Calu3 (cell line): ENCODE results near the gene SUSD5. TPM values are rescaled to one million over a fixed set of nuclear protein-coding genes. Genes with fewer than 3 reads are reported as not detected.

Experiments
- BruUV-seq: library from RNA; stranded (reverse); fragments of 400-500 nt; replicated peaks from 2 replicates; lab custom pipeline; 2021; lab: Mats Ljungman, UMichigan
- CTCF ChIA-PET: fragments of 300-600 bp; sonication (Branson Sonifier 250); formaldehyde crosslinking; loops from one replicate; lab custom pipeline; 2022; ENCODE audit warnings: antibody characterized with exemption; lab: Charles Lee
- DNase-seq: peaks from one replicate; pipeline ENCODE4 v3.0.0; 2022
- H3K27ac Mint-ChIP-seq: one replicate; pipeline ENCODE4 v1.8.0; 2022; ENCODE audit warnings: mixed read lengths; ENCODE audit not compliant: unreplicated experiment
- H3K27me3 Mint-ChIP-seq: one replicate; pipeline ENCODE4 v1.8.0; 2022; ENCODE audit warnings: mixed read lengths; ENCODE audit not compliant: unreplicated experiment
- H3K36me3 Mint-ChIP-seq: one replicate; pipeline ENCODE4 v1.8.0; 2022; ENCODE audit warnings: mild to moderate bottlenecking, moderate library complexity, mixed read lengths; ENCODE audit not compliant: insufficient read depth, unreplicated experiment
- H3K4me1 Mint-ChIP-seq: one replicate; pipeline ENCODE4 v1.8.0; 2022; ENCODE audit warnings: mild to moderate bottlenecking, low read depth, mixed read lengths; ENCODE audit not compliant: unreplicated experiment
- H3K4me3 Mint-ChIP-seq: one replicate; pipeline ENCODE4 v1.8.0; 2022; ENCODE audit warnings: mild to moderate bottlenecking, low read depth, moderate library complexity, mixed read lengths; ENCODE audit not compliant: unreplicated experiment
- H3K9me3 Mint-ChIP-seq: one replicate; pipeline ENCODE4 v1.8.0; 2022; ENCODE audit warnings: low read depth, mixed read lengths; ENCODE audit not compliant: unreplicated experiment
- intact Hi-C: fragments of 100-400 bp; cut with micrococcal nuclease; formaldehyde crosslinking; loops from one replicate; pipeline ENCODE4 v1.10.0; 2022; ENCODE audit not compliant: unreplicated experiment
- total RNA-seq: library from RNA; stranded (reverse); gene quantifications from 2 replicates; pipeline ENCODE4 v1.2.3, GENCODE V29; 2022
- TF ChIP-seq, protein P1 (sequence below): fragments of 200-600 bp; IDR thresholded peaks from one replicate; pipeline ENCODE4 v1.8.0; 2022; ENCODE audit warnings: antibody characterized with exemption; ENCODE audit not compliant: unreplicated experiment

Gene SUSD5
- total RNA-seq, 1 experiment from 2014 or later: 0.21 TPM

DNA sequence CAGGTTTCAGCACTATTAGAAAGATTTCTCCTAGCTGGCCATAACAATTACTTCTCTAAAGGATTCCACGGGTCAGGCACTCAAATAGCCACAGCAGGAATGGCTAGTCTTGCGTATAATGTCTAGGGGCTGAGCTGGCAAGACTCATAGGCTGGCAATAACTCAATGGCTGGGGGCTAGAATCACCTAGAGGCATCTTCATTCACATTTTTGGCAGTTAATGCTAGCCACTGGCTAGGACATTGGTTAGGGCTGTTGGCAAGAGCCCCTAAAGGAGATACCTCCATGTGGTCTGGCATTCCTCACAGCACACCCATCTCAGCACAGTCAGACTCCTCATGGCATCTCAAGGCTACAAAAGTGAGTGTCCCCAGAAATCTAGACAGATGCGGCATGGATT, 6.2 kb downstream of the SUSD5 start:
- TF ChIP-seq, protein P1, sequence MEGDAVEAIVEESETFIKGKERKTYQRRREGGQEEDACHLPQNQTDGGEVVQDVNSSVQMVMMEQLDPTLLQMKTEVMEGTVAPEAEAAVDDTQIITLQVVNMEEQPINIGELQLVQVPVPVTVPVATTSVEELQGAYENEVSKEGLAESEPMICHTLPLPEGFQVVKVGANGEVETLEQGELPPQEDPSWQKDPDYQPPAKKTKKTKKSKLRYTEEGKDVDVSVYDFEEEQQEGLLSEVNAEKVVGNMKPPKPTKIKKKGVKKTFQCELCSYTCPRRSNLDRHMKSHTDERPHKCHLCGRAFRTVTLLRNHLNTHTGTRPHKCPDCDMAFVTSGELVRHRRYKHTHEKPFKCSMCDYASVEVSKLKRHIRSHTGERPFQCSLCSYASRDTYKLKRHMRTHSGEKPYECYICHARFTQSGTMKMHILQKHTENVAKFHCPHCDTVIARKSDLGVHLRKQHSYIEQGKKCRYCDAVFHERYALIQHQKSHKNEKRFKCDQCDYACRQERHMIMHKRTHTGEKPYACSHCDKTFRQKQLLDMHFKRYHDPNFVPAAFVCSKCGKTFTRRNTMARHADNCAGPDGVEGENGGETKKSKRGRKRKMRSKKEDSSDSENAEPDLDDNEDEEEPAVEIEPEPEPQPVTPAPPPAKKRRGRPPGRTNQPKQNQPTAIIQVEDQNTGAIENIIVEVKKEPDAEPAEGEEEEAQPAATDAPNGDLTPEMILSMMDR: no peak
- intact Hi-C loops: no loop called here
- no peak overlapping the region for H3K27ac Mint-ChIP-seq
- H3K9me3 Mint-ChIP-seq: peaks cover 2% of the 10 kb centered on the region
- no peaks in the 10 kb centered on the region for H3K4me1 Mint-ChIP-seq
- H3K36me3 Mint-ChIP-seq: no peaks in the 10 kb centered on the region
- BruUV-seq: no TSS peak
- H3K27me3 Mint-ChIP-seq: peaks cover 23% of the 10 kb centered on the region
- DNase-seq: no peak
- CTCF ChIA-PET: no interaction called here
- no peak overlapping the region for H3K4me3 Mint-ChIP-seq

- CTCF ChIA-PET: no interaction called here
- DNase-seq: peak; percentile 7
- Mint-ChIP-seq H3K27ac (no peak overlapping the region), H3K36me3 (no peaks in the 10 kb centered on the region), H3K9me3 (peaks cover 2% of the 10 kb centered on the region), H3K4me3 (no peak overlapping the region), H3K4me1 (no peaks in the 10 kb centered on the region), H3K27me3 (peaks cover 14% of the 10 kb centered on the region)
- BruUV-seq: no TSS peak
- TF ChIP-seq, protein P1: no peak
- intact Hi-C loops: no loop called here
Observed at GRCh38 chr3:33211444-33211843, 7.2 kb downstream of the SUSD5 start.

GRCh38 chr3:33209357-33209756, 9.3 kb downstream of the SUSD5 start:
- peaks cover 2% of the 10 kb centered on the region for H3K9me3 Mint-ChIP-seq
- BruUV-seq: no TSS peak
- TF ChIP-seq, protein P1: no peak
- DNase-seq: no peak
- H3K27me3 Mint-ChIP-seq: no peaks in the 10 kb centered on the region
- CTCF ChIA-PET: no interaction called here
- intact Hi-C loops: no loop called here
- no peaks in the 10 kb centered on the region for H3K4me1 Mint-ChIP-seq
- no peak overlapping the region for H3K4me3 Mint-ChIP-seq
- H3K27ac Mint-ChIP-seq: no peak overlapping the region
- H3K36me3 Mint-ChIP-seq: no peaks in the 10 kb centered on the region

- Mint-ChIP-seq H3K4me3 (no peak overlapping the region), H3K36me3 (no peaks in the 10 kb centered on the region), H3K27me3 (no peaks in the 10 kb centered on the region), H3K27ac (no peak overlapping the region), H3K9me3 (no peaks in the 10 kb centered on the region), H3K4me1 (no peaks in the 10 kb centered on the region)
- no TSS peak for BruUV-seq
- intact Hi-C loops: no loop called here
- CTCF ChIA-PET: no interaction called here
- TF ChIP-seq, protein P1: no peak
- DNase-seq: no peak
Observed at GRCh38 chr3:33202711-33203457, 15.7 kb downstream of the SUSD5 start.
